ENCODE data around the gene TGFA.

DNA sequence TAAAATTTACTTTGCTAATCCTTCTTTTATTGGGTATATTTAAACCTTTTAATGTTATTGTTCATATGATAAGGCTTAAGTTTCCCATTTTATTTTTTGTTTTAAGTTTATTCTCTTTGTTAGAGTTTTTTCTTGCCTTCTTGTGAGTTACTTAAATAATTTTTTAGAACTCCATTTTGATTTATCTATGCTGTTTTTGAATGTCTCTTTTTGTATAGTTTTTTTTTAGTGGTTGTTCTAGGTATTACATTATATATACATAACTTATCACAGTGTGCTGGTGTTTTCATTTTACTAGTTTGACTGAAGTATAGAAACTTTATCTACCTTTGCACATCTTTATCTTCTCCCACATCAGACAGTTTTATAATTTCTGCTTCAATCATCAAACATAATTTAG is 49.4 kb upstream of the TGFA start:
- TF ChIP-seq, protein P1, sequence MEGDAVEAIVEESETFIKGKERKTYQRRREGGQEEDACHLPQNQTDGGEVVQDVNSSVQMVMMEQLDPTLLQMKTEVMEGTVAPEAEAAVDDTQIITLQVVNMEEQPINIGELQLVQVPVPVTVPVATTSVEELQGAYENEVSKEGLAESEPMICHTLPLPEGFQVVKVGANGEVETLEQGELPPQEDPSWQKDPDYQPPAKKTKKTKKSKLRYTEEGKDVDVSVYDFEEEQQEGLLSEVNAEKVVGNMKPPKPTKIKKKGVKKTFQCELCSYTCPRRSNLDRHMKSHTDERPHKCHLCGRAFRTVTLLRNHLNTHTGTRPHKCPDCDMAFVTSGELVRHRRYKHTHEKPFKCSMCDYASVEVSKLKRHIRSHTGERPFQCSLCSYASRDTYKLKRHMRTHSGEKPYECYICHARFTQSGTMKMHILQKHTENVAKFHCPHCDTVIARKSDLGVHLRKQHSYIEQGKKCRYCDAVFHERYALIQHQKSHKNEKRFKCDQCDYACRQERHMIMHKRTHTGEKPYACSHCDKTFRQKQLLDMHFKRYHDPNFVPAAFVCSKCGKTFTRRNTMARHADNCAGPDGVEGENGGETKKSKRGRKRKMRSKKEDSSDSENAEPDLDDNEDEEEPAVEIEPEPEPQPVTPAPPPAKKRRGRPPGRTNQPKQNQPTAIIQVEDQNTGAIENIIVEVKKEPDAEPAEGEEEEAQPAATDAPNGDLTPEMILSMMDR (IDR thresholded peaks at IDR 0.05; ENCODE audit: insufficient read depth, low read depth, low read length), result no peak
- no peak for TF ChIP-seq EZH2 (IDR thresholded peaks at IDR 0.05; ENCODE audit: insufficient read depth, low read length)

Measured in astrocyte (in vitro differentiated cells and primary cell).